Measurements from ENCODE around the gene BRCA1.
"Not testable (repeated sequence)": the region's sequence is repeated elsewhere in the genome, so short reads cannot be mapped to it uniquely, and the experiment has no call there.

BRCA1 gene

DNA sequence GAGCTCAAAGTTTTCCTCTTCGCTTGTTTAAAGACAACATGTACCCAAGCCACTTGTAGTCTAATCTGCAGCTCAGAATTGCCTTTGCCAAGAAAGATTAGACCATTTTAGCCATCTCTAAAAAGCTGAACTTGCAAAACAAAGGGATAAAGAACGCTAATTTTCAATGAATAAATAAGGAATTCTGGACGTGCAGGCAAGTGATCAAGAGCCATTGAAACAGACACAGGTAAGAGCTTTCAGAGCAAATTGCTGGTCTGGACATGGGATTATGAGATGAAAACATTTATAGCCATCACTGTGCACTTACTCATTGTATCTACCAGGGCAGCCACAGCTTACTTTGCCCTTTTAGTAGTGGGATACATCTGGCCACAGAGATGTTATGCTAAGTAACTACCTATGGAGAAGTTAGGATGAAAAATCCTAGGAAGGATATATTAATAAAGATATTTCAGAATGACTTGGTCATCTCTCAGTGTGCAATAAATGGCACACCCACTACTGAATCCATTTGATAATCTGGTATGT is 55.7 kb downstream of the BRCA1 start:
- no peak for DNase-seq (ENCODE audit: low spot score)

DNA sequence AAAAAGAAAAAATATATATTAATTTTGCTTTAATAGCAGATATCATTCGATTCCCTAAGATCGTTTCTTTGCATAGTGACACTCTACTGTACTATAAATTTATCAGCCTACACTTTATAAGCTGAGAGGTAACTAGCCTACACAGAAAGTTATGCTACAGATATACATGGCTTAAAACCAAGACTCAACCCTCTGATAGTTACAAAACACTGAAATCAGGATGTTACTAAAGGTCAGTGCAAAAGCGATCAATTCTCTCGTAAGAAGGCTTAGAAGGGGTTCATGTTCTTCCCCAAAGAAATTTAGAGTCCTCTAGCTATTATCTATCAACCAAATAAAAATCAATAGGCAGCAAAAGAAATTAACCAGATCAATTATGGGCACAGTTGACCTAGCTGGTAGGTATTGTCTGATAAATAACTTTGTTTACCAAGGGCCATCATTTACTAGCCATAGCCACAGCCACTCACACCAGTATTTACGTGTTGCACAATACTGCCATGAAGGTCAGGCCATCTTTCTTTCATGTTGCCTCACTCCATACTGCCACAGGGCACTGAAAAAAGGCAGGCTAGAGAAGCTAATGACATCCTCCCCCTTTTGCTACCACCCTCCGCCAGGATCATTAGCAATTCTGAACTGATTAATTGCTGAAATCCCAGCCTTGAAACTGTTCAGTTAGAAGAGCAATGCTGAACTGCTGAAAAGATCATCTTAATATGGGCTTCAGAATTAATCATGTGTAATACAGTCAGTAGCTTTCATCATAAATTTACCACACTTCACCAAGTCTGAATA is 56.4 kb downstream of the BRCA1 start:
- DNase-seq (ENCODE audit: low spot score) = no peak

DNA sequence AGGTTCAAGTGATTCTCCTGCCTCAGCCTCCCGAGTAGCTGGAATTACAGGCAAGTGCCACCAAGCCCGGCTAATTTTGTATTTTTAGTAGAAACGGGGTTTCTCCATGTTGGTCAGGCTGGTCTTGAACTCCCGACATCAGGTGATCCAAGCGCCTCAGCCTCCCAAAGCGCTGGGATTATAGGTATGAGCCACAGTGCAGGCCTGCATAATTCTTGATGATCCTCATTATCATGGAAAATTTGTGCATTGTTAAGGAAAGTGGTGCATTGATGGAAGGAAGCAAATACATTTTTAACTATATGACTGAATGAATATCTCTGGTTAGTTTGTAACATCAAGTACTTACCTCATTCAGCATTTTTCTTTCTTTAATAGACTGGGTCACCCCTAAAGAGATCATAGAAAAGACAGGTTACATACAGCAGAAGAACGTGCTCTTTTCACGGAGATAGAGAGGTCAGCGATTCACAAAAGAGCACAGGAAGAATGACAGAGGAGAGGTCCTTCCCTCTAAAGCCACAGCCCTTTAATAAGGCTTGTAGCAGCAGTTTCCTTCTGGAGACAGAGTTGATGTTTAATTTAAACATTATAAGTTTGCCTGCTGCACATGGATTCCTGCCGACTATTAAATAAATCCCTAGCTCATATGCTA is 62.1 kb downstream of the BRCA1 start:
- no peak for DNase-seq (ENCODE audit: low spot score)

DNA sequence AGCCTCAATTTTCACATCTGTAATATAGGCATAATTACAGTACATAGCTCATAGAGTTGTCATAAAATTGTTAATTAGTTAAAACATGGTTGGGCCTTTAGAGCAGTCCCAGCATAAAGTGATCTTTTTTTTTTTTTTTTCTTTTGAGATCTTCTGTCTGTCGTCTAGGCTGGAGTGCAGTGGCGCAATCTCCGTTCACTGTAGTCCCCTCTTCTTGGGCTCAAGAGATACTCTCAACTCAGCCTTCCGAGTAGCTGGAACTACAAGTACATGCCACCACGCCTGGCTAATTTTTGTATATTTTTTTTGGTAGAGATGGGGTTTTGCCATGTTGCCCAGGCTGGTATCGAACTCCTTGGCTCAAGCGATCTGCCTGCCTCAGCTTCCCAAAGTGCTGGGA is 69.1 kb downstream of the BRCA1 start:
- DNase-seq (ENCODE audit: low spot score) = no peak

DNA sequence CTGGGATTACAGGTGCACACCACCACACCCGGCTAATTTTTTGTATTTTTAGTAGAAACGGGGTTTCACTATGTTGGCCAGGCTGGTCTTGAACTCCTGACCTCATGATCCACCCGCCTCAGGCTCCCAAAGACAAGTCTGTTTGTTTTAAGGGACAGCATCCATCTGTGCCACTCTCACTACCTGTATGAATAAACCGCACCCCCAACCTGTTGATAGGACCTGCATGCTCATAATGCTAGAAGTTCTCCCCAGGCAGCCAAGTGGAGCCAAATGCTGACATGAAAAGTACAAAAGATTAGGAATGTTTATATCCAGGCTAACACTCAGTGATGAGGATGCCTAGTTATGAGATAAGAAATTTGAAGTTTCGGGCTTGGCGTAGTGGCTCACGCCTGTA is 72.2 kb downstream of the BRCA1 start:
- not testable (repeated sequence) for DNase-seq (ENCODE audit: low spot score)

DNA sequence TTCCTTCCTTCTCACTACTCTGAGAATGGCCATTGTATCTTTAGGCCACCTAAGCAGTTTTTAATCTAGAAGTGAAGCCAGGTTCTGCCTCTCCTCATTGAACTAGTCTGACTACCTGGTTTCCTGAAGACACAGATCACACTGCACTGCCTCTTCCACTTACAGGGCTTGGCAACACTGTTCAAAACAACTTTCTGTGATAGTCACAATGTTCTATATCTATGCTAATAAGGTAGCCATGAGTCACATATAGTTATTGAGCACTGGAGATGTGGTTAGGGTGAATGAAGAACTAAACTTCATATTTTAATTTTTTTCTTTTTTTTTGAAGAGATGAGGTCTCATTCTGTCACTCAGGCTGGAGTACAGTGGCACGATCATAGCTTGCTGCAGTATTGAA is 73.2 kb downstream of the BRCA1 start:
- DNase-seq (ENCODE audit: low spot score) = no peak

DNA sequence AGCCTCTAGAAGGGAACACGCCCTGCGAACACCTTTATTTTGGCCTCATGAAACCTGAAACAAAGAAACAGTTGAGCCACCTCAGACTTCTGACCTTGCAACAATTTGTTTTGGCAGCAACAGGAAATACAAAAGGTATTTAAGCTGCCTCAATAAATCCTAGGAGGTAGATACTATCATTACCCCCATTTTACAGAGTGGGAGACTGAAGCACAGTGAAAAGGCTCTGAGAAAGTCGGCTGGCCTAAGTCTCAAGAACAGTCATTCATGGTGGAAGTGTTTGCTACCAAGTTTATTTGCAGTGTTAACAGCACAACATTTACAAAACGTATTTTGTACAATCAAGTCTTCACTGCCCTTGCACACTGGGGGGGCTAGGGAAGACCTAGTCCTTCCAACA is 81.1 kb downstream of the BRCA1 start:
- DNase-seq (ENCODE audit: low spot score) = no peak

DNA sequence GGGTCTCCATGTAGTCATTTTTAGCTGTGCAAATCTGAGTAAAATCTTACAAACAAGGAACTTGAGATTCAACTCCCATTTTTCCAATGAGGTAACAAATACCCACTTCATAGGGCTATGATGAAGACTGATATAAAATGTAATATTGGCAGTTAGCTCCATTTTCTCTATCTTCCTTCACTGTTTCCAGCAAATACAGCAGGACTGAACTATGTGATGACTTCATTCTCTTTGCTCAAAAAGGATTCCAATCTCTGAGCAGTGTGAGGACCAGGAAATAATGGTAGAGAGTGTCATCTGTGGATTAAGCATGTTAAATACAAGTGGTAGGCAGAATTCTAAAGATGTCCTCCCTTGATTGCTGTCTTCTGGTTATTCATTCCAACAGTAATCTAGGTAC is 81.9 kb downstream of the BRCA1 start:
- DNase-seq (ENCODE audit: low spot score) = no peak

DNA sequence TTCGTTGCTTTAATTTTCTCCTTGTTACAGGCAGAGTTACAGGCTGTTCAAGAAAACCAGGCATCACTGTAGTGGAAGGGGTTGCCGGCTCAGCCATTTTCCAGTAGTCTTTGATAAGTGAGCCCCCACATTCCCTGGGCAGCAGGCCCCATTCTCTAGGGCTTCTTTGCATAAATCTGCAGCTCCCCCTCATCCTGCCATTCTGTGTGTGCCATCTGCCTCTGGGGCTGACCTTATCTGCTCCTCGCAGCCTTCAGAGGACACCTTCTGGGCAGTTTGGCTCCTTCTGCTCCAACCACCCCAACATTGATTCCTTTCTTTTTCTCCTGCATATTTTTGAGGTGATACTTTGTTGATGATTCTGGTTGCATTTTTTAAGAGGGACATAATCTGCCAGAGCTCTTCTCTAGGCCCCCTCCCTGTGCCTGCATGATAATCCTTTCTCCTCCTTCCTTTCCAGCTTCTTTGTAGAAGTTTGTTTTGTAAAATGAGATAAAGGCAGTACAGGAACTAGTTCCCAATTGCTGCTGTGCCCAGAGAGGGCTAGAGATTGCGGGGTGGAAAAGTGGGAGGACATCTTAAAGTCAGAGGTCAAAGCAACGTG is 83.0 kb downstream of the BRCA1 start:
- DNase-seq (ENCODE audit: low spot score) = no peak

DNA sequence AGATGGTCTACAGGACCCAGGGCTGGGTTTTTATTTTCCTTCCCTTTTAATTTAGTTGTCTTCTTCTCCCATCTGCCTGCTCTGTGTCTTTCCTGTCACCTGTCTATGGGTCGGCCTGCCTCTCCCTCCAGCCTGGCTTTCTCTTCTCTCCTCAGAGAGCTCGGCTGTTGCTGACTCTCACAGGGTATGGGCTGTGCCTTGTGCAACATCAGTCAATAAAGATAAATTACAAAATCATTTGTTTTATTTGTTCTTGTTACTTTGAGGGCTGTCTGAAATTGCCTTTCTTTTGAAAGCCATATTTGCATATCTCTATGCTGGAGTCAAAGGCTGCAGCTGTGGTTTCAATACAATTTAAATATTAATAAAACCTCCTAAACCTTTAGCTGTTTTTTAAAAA is 84.5 kb downstream of the BRCA1 start:
- no peak for DNase-seq (ENCODE audit: low spot score)

DNA sequence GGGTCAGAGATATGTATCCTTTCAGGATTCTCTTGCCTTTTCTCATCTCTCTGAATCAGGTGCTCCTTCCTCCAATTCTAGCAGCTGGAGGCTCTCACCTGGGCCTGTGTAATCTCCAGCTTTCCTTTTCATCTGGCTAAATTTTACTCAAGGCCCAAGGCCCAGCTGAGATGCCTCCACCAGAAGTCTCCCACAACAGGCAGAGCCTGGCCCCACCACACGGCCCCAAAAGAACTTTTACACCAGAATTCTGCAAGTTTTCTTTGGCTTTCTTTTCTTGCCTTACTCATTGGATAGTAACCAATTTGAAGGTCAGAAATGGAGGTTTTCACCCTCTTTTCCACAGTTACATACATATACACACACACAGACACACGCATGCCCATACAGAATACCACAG is 85.5 kb downstream of the BRCA1 start:
- DNase-seq (ENCODE audit: low spot score) = no peak

DNA sequence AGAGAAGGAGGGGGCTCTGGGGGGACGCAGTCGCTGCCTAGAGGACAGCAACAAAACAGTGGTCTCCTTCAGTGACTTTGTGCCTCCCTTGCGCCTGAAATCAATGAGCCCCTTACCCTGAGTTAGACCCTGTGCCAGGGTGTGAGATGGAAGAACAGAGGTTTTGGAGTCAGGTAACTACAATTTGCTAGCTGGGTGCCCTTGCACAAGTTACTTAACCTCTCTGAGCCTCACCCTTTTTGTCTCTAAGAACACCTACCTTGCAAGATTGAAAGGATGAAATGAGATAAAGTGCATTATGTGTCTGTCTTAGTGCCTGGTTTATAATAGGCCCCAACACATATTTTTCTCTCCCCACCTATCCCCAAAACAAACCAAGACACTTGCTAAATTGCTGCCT is 90.3 kb downstream of the BRCA1 start:
- DNase-seq (ENCODE audit: low spot score) = no peak

DNA sequence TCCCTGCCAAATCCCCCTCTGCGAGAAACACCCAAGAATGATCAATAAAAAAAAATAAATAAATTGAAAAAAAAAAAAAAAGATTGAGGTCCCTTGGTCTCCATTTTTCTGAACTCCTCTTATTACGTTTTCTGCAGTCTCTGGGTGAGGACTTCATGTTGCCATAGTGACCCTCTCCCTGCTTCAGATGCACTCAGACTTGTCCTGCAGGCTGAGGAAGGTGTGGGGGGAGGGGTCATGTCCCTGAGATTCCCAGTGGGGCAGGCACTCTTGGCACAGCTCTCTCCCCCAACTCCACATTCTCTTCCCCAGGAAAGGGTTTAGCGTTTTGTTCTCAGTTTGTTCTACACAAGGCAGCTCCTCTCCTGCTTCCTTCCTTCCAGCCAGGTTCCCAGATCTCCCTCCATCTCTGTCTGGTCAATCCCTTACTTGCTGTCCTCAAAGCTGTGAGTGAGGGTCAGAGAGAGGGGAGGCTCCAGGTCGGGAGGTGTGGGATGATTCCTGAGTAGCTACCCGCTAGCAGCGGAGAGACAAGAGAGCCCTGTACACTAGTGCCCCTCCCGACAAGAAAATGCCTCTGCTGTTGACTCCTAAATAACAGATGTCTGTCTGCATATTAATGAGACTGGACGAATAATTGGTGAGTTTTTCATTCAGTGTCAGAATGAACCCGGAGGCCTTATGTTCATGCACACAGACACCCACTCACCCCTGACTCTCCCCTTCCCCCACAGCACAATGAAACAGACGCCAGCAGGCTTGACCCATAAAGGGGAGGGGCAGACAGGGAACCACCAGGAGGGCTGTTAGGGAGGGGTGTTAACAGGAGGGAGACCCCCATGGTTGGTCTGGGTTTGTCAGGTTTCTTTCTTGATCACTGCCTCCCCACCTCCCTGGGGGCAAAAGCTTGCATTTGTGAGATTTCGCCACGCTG is 90.9 kb downstream of the BRCA1 start:
- no peak for DNase-seq (ENCODE audit: low spot score)

DNA sequence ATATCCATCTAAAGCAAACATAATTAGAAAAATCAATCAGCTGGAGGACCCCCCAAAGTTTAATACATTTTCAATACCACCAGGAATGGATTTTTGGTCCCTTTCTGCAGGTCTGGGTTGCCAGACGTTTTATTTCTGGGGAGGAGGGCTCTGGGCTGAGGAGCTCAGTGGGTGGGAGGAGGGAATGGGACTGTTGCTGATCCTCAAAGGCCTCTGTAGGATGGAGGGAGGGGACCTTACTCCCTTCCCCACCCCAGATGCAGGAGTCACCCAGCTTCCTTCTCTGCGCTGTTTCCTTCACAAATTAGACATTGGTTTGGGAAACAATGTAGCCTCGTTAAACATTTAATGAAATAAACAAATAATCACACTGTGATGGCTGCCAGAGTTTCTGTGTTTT is 93.5 kb downstream of the BRCA1 start:
- DNase-seq (ENCODE audit: low spot score) = no peak

DNA sequence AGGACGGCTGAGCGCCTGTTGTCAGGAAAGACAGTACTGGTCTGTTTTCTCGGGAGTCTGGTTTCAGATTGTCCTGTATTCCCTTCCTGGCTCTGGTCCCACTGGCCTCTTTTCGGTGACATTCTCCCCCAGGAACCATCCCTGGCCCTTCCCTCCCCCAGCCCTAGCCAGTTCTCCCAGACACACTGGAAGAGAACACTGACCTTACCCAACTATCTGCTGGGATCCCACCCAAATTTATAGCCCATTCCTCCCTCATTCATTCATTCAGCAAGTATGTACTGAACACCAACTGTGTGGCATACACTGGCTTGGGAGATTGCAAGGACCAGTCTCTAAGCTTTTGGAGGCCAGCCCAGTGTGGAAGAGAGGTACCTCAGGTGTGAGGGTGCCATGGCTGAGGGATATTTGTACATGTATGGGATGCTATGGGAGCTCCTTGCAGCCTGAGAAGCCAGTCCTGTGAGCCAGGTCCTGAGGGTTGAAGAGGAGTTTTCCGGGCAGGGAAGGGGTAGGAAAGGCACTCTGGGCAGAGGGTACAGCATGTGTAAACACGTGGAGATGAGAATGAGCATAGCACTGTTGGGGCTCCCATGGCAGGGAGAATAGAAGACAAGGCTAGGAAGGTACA is 94.9 kb downstream of the BRCA1 start:
- DNase-seq (ENCODE audit: low spot score) = no peak

DNA sequence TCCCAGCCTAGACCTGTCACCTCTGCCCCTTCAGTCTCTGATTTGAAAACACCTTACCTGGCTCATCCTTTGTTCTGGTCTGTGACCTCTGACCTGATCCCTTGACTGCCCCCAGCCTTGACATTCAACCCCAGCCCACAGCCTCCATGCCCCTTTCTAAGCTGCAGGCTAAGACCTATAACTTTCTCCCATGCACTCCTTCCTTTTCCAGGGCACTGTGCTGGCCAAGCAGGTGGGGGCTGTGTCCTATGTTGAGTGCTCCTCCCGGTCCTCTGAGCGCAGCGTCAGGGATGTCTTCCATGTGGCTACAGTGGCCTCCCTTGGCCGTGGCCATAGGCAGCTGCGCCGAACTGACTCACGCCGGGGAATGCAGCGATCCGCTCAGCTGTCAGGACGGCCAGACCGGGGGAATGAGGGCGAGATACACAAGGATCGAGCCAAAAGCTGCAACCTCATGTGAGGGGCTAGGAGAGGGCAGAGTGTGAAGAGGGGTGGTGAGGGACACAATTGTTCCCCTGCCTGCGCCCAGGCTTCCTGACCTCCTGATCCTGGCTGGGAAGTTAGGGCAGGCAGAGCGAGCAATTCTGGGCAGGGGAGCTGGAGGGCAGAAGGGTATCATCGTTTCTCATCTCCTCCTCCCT is 96.8 kb downstream of the BRCA1 start:
- no peak for DNase-seq (ENCODE audit: low spot score)

DNA sequence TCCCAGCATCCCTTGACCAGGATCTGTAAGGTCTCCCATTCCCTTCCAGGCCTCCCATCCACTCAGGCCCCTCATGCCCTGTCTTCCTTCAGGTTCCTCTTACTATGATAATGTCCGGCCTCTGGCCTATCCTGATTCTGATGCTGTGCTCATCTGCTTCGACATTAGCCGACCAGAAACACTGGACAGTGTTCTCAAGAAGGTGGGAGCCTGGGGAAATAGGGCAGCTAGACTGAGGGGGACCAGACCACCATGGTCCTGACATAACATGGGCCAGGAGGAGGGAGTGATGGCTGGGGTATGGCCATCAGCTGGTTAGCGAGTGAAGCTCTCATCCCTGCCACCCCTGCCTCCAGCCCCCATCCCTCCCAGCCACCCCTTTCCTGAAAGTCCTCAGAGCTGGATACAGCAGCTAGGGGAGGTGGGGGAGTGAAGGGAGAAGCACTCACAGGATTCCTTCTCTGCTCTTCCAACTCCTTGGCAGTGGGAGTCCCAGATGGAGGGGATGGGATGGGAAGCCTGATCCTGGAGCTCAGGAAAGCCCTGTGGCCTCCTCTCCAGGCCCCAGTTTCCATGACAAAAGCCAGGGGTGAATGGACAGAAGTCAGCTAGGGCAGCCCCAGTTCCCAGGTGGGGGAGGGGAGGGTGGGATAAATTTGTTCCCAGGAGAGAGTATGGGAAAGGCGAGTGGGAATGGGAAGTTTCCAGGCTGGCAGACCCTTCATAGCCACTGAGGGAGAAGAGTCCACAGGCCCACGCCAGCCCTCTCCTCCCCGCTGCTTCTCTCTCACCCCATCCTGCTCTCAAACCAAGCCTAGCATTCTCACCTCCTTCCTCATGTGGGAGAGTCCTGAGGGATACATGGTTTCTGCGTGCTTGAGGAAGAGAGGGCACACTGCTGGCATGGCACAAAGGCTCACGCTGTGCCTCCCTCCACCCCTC is 97.8 kb downstream of the BRCA1 start:
- no peak for DNase-seq (ENCODE audit: low spot score)

DNA sequence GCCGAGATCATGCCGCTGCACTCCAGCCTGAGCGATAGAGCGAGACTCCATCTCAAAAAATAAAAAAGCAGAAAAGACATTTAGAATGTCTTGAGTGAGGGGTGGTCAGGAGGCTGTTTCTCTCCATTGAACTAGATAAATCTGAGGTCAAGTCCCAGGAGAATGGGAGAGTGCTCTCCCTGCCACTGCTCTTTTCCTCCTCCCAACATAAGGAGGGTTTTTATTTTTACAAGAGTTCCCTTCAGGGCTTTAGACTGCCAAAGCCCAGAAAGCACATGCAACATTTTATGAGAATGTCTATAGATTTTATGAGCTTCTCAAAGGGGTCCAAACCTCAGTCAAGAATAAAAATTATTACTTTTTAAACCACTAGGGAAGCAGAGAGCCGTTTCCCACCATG is 98.6 kb downstream of the BRCA1 start:
- no peak for DNase-seq (ENCODE audit: low spot score)

DNA sequence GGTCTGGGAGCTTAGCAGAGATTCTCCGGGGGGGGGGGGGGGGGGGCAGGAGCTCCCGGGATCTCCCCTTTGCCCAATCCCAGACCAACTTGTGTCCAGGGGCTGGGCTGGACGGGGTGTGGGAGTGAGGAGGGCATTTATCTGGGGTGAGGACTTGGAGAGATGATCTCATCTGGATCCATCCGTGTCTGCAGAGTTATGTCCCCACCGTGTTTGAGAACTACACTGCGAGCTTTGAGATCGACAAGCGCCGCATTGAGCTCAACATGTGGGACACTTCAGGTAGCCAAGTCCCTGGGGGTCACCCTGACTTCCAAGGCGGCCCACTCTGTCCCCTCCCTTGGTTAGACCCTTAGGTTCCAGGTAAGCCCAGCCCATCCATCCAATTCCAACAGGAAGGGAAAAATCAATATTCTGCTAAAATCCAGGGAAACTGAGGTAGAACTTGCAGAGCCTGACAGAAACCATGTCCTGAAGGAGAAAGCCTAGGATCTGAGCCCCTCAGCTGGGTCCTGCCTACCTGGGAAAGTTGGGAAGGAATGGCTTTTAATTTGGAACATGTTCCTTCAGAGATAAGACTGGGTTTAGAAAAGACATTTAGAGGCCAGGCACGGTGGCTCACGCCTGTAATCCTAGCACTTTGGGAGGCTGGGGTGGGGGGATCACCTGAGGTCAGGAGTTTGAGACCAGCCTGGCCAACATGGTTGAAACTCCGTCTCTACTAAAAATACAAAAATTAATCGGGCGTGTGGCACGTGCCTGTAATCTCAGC is 99.2 kb downstream of the BRCA1 start:
- no peak for DNase-seq (ENCODE audit: low spot score)
